HG03432 (cell line): ENCODE measurements around the gene SAMD11.
"Not testable (repeated sequence)": the region's sequence is repeated elsewhere in the genome, so short reads cannot be mapped to it uniquely, and the experiment has no call there.

Source experiments
- ATAC-seq: cut with Tn5 transposase; IDR thresholded peaks from one replicate; pipeline ENCODE4 v1.9.1; 2021; ENCODE audit warnings: mild to moderate bottlenecking, moderate library complexity; ENCODE audit not compliant: unreplicated experiment

Gene SAMD11

DNA sequence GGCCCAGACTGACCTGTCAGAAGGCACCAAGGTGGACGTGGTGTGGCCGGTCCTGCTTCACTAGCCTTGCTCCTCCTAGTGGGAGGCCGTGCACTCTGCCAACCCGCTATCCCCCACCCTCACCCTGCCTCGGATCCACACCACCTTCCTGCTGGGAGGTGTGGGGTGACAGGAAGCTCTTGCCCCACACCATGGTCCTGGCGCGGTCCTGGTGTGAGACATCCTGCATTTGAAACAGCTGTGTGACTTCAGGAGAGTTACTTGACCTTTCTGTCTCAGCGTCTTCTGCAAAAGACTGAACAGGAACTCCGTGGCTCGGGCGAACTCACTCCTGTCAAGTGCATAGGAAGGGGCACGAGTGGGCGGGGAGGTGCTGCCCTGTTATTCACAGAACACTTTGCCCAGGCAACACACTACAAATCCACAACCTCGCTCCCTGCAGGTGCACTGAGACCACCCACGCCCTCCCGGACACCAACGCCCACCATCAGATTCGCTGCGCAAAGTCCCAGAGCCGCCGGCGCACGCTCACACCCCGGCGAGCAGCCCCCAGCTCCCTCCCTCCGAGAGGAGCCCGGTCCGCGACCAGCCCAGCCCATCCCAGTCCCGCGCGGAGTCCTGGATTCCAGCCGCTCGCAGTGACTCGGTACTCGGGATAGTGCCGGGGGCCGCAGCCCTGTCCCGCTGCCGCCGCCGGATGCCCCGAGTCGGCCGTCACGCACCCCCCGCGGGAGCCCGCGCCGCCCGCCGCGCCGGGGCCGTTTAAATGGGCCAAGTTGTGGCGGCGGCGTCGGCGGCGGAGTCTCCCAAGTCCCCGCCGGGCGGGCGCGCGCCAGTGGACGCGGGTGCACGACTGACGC lies at the start of gene SAMD11:
Gene SAMD11, plus strand, starts transcription at position 793 of the 860 bp plus-strand sequence. CDS start 509 bp downstream, outside the sequence.
- ATAC-seq: no peak

GRCh38 chr1:876428-877208 lies 47.1 kb upstream of the SAMD11 start:
- not testable (repeated sequence) for ATAC-seq

- not testable (repeated sequence) for ATAC-seq
Observed at GRCh38 chr1:877209-877986, 46.3 kb upstream of the SAMD11 start.

GRCh38 chr1:880511-880910 lies 43.2 kb upstream of the SAMD11 start:
- not testable (repeated sequence) for ATAC-seq

- not testable (repeated sequence) for ATAC-seq
Observed at GRCh38 chr1:880915-881314, 42.8 kb upstream of the SAMD11 start.

- ATAC-seq: no peak
Observed at GRCh38 chr1:886311-886710, 37.4 kb upstream of the SAMD11 start.

- no peak for ATAC-seq
Observed at GRCh38 chr1:886760-887159, 37.0 kb upstream of the SAMD11 start.

DNA sequence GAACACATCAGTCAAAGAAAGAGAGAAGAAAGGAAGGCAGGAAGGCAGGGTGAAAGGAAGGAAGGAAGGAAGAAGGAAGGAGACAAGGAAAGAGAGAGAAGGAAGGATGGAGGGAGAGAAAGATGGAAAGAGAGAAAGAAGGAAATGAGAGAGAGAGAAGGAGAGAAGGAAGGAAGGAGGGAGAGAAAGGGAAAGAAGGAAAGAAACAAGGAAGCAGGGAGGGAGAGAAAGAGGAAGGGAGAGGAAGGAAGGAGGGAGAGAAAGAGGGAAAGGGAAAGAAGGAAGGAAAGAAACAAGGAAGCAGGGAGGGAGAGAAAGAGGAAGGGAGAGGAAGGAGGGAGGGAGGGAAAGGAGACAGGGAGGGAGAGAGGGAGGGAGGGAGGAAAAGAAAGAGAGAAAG lies 35.4 kb upstream of the SAMD11 start:
- ATAC-seq: no peak

DNA sequence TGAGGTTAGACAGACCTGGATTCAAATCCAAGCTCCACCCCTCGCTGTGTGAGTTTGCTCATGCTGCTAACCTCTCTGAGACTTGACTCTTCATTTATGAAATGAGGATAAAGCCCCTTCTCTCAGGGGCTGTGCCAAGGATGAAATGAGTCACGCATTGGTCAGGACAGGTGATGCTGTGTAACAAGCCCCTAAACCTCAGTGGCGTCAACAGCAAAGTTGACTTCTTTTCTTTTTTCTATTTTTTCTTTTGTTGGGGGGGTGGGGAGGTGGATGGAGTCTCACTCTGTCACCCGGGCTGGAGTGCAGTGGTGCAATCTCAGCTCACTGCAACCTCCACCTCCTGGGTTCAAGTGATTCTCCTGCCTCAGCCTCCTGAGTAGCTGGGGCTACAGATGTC lies 33.9 kb upstream of the SAMD11 start:
- ATAC-seq: not testable (repeated sequence)

- ATAC-seq: not testable (repeated sequence)
Observed at GRCh38 chr1:890234-890633, 33.5 kb upstream of the SAMD11 start.

- ATAC-seq: no peak
Observed at GRCh38 chr1:890661-891060, 33.1 kb upstream of the SAMD11 start.

GRCh38 chr1:897226-897625 lies 26.5 kb upstream of the SAMD11 start:
- no peak for ATAC-seq

DNA sequence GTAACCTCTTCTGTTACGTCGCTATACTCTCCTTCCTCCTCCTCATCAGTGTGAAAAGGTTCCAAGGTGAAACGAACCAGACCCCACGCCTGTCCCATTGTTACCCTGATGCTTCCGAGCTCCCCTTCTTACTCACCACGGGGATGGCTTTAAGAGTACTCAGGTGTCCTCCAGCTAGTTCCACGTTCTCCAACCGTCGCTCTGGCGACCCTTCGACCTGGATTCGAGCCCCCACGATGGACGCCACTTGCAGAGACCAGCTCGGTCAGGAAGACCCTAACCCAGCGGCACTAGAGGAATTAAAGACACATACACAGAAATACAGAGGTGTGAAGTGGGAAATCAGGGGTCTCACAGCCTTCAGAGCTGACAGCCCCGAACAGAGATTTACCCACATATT lies 25.8 kb upstream of the SAMD11 start:
- not testable (repeated sequence) for ATAC-seq

DNA sequence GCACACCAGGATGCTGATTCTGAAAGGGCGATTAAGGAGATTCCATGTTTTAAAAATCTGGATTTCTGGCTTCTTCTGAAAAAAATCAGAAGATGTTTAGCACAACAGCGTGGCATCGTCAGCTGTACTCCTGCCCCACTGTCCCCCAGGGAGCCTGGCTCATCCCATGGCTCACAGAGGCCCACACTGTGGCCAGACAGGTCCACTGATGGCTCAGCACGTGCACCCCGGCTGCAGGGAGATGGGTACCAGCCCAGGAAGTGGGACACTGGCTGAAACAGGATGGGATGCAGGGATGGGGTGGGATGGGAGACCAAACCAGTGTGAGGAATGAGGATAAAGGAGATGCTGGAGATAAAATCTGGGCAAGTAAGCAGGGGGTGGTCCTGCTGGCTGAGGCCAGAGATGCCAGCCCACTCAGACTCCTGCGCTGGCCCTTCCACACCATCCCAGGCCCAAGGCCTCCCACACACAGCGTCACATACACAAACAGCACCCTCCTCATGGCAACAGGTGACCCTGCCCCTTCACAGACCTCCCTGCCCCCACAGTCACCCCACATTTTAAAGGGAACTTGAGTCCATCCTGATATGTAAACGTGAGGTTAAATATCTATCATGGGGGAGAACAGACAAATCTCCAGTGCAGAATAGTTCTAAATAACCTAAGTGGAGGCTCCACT lies 23.9 kb upstream of the SAMD11 start:
- ATAC-seq: no peak

GRCh38 chr1:901108-901859 lies 22.4 kb upstream of the SAMD11 start:
- ATAC-seq: no peak

DNA sequence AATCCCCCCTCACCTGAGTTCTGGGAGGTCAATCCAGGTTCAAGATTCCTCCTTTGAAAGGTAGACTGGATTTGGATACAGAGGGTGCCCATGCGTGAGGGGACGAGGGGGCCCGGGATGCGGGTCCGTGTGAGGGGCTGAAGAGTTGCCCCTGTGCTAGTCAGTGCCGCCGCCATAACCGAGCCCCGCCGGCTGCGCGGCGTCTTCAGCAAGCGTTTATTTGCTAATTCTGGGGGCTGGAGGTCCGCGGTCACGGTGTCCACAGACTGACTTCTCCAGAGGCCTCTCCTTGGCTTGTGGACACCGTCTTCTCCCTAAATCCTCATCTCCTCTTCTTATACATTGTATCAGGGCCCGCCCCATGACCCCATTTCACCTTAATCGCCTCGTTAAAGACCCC lies 20.9 kb upstream of the SAMD11 start:
- ATAC-seq: no peak

GRCh38 chr1:903305-903704 lies 20.4 kb upstream of the SAMD11 start:
- ATAC-seq: no peak

- ATAC-seq: no peak
Observed at GRCh38 chr1:903721-904271, 19.9 kb upstream of the SAMD11 start.

- ATAC-seq: peak; percentile 58
Observed at GRCh38 chr1:904310-904950, 19.3 kb upstream of the SAMD11 start.
